Activated naive CD4-positive, alpha-beta T cell treated with anti-CD3 and anti-CD28 coated beads, Interleukin-2, amount 50 U/mL, for 16 hours (primary cell): ENCODE measurements around the gene SLC66A1.
A peak's percentile ranks its signal among the peaks of the same experiment; 100 is the strongest.

Experiments used
- DNase-seq: peaks from one replicate; pipeline ENCODE4 v3.0.0-alpha.2; 2020

SLC66A1 gene

DNA sequence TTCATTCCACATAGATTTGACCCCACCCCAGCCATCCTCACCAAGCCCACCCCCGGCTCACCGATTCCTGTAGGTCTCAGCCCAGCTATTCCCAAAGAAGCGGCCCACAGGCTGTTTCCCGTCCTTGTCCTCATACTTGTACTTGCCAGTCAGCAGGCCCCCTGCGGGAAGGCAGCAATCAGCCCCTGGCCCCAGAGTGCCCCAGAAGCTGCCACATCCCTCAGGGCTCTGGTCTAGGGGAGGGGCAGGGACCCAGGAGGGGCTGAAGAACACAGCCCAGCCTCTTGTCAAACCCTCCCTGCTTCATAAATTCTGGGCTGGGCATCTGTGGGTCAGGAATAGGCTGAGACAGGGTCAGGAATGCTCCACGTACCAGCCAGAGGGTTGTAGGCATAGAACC is 5.2 kb upstream of the SLC66A1 start:
- no peak for DNase-seq

DNA sequence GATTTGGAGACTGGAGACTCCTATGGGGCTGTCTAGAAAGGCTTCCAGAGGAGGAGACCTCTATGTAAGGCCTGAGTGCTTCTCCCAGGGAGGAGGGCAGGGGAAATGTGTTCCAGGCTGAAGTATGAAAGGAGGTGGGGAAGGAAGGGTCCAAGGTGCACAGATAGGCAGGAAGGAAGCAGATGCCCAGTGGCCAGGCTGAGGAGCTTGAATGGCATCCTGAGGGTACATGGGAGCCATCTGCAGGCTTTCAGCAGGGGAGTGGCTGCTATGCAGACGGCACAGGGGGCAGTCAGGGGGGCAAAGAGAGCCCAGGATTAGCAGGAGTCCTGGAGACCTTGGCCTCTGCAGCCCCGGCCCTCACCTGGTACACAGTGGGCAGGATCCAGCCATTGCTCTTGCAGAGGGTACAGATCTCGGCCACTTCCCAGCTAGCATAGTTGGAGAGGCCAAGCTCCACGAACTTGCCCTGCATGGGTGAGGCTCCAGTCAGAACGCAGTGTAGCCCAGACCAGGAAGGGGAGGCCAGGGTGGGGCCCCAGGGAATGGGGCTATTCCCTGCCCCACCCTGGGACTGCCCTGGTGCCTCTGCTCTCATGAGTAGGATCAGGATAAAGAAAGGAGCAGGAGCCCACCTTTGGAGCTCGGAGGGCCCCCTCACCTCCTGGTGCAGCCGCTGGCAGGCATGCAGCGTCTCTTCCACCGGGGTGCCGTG is 4.2 kb upstream of the SLC66A1 start:
- no peak for DNase-seq

DNA sequence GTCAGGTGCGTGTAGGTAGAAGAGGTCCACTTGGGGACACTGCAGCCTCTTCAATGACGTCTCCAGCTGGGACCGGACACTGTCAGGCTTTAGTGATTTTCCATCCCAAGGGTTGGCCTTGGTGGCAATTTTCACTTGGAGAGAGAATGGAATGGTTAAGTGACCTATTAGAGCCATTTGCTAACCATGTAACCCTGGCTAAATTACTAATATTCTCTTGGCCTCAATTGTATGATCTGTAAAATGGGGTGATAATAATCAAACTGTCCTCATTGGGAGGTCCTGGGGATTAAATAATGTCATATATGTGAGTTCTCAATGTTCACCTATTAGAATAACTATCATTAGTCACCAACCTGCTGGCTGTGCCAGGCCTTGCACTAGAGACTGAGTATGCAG is 3.6 kb upstream of the SLC66A1 start:
- no peak for DNase-seq

DNA sequence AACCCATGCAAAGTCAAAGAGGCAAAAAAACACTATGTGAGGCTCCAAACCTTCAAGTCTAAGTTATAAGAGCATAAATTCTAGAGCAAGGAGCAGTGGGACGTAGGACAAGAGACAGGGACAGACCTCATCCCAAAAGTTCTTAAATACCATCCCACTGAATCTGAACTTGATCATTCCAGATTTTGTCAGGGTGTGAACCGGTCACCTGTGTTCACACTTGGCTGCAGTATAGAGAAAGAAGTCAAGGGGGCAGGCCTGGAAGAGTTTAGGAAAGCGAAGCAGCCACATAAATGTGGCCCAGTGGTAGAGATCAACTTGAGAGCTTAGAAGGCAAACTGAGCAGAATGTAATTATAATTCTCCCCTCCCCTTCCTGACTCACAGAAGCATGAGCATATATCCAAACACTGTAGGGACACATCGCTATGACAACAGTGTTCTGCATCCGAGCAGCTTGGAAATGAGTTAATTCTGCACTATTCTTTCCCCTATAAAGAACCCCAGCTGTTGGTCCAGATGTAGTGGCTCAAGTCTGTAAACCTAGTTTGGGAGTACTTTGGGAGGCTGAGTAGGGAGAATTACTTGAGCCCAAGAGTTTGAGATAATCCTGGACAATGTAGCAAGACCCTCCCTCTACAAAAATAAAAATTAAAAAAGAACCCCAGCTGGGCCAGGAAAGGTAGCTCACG is 2.9 kb upstream of the SLC66A1 start:
- DNase-seq: no peak

DNA sequence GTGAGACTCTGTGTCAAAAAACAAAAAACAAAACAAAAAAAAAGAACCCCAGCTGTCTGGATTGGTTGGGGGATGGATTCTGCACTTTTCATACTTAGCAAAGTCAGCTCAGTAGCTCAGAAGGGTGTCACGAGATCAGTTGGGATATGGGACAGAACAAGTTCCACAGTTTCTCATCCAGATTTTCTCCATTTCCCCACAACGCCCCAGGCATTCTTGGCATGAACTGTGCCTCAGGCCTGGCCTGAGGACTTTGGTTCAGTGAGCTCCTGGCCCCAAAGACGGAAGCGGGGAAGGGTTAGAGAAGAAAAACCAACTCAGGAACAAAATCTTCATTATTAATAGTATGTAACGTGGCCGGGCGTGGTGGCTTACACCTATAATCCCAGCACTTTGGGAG is 2.1 kb upstream of the SLC66A1 start:
- DNase-seq: no peak

DNA sequence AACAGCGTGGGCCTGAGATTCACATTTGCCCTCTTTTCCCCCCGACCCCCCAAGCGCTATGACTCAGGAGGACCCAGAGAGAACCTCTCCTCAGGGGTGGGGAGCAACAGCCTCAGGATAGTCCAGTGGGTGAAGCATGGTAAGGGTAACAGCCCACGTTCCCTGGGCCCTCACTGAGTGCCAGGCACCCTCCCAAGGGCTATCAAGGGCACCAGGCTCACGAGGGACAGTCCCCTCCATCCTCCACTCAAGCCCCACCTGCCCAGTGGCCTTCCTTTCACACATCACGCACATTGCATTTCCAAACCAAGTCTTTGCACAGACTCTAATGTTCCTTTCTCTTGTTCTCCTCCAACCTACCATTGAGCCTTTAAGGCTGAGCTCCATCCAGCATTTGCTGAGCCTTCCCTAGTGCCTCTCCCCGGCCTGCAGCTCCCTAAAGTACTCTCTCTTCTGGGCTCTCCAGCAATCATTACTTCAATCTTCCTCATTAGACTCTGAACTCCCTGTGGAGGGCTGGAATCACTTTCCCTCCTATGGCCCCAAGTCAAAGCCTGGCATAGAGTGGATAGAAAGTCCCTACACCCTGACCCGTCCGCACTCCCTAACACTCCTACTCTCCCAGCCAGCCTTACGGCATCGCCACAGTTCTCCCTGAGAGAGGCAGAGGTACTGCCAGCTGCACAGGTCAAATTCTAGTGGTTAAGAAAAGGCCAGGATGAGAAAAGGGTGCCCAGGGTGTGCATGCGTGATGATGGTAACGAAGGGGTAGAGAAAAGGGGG is 1.2 kb upstream of the SLC66A1 start:
- no peak for DNase-seq

DNA sequence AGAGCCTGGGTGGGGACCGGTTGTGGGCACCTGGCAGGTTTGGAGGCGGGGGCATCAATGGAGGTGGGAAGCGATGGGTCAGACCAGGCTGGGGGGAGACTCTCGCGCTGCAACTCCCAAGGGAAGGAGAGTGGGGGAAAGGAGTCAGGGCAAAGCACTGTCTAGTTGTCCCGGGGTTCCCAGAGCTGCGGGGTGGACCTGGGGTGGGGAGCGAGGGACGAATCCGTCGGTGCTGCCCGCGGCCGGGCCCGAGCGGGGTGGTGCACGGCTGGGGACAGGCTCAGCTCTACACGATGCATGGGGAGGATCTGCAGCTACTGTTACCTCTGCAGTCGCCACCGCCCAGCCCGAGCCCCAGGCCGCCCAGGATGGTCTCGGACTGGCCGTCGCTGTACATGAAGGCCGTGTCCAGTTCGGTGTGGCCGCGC is 609 bp upstream of the SLC66A1 start:
- no peak for DNase-seq

DNA sequence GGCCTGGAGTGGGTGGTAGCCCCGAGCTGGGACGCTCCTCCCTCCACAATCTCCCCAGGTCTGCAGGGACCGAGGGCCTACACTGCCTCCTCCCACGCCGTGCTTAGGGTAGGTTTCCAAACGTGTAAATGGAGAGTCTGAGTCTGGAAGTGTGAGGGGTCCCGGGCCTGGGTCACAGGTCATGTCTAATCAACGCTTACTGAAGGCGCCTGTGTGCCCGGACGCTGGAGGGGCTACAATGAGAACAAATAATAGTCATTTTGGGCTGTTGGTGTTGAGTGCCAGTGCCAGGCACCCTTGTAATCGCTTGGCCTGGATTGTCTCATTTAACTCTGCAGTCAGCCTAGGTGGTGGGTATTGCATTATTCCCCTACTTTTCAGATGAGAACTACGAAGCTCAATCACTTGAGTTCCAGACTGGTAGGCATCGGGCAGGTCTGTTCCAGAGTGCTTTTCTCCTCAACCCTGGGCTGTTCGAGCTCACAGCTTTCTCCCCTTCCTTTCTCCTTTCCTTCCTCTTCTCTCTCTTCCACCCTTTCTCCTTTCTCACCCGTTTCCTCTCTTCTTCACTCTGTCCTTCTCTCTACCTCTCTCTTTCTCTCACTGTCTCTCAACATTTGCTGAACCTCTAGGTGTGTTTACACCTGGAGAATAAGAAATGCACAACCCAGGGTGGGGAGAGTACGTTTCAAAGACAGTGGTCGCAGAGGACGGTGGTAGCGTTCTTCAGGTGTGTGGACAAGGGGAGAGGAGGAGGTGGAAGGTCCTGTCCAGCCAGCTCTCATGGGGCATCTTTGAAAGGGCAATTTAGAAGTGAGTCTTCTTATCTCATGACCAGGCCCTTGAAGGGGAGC is 883 bp downstream of the SLC66A1 start:
- DNase-seq: peak; percentile 24

DNA sequence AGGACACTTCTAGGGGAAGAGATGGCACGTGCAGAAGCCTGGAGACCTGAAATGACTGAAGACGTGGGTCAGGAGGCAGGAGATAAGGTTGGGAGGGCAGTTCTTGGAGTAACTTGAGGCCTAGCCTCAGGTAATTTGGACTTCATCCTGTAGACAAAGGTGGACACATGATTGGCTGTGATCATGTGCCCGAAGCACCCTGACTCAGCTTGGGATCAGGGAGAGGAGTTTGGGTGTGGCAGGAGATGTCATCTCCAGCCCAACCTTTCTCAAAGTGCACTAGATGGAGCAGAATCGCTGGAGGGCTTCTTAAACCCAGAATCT is 1.5 kb downstream of the SLC66A1 start:
- DNase-seq: no peak

DNA sequence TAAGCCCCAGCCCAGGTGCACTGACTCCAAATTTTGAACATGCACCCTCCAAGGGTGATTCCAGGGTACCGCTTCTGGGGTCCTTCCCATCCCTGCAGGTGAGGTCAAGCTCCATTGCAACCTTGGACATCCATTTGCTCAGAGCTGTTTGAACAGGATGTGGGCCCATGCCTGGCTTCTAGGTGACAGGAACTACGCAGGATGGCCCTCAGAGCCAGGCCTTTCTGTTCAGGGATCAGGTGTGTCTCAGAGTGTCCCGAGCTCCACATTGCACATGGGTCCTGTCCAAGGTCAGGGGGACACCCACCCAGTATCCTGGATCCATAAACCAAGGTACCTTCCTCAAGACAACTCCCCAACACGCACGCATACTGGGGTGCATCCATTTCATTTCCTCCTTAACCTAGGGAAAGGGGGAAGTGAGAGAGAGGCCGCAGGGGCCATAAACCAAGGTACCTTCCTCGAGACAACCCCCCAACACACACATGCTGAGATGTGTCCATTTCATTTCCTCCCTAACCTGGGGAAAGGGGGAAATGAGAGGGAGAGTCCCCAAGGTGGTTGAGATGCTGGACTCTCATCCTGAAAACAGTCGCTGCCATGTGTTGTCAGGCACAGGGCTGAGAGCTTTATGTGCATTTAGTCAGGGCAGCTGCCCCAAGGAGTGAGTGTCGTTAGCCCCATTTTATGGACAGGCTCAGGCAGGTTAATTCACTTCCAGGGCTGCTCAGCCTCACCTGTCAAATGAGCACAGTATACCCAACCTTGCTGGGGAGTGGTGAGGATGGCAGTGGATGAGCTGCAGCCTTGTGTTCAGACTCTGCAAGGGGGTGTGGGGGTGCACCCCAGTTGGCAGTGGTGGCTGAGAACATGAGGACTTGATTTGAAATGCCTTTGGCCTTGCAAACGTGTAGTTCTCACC is 2.1 kb downstream of the SLC66A1 start:
- DNase-seq: no peak

DNA sequence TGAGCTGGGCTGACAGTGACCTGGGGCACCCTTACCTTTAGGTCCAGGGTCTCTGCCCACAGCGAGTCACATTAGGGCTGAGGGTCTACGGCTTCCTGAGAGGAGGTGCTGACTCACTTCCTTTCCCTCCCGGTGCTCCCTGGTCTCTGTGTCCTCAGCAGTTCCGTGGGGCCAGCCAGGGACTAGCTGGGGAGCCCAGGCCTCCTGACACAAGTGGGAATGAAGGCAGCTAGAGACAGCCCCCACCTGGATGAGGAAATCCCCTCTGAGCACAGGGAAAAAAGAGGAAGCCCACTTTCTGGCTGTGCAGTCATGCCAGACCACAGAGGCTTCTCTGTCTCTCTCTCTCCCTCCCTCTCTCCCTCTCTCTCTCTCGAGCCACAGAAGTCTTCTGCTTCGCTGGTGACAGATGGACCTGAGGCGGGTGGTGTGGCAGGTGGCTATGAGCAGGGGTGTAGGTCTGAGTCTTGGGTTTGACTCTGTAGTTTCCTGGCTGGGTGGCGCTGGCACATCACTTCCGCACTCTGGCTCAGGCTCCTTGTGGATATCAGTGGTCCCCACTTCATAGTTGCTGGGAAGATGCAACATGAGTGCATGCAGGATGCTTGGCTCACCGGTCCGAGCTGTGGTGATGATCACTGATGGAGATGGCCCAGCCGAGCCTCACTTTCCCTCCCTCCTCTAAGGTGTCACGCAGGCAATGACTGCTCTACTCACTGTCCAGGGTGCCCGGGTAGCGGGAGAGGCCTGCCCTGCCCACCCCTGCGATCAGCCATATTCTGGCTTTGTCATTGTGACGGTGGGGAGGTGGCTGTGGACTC is 3.5 kb downstream of the SLC66A1 start:
- no peak for DNase-seq

DNA sequence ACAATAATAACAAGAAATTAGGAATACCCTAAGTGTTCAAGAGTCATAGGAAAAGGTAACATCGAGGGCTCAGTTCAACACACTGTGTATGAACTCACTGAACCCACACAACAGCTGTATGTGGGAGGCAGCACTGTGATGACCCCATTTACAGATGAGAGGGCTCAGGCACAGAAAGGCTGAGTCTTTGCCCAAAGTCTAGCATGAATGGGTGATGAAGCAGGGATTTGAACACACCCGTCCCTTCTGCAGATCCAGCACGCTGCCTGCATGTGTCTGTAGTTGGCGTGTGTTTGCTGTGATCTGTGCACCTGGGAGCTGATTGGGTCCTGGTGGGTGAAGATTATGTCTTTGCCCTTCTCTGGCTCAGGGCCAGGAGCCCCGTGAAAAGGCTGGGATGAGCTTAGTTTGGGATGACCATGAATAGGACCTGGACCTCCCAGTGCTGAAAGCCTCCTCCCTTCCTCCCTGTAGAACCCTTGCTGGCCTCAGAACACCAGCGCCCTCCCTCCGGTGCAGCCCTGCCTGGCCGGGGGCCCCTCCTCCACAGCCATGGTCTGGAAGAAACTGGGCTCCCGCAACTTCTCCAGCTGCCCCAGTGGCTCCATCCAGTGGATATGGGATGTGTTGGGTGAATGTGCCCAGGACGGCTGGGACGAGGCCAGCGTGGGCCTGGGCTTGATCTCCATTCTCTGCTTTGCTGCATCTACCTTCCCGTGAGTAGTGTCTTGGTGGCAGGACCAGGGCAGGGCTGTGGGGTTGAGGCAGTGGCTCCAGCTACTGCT is 5.2 kb downstream of the SLC66A1 start:
- DNase-seq: no peak

DNA sequence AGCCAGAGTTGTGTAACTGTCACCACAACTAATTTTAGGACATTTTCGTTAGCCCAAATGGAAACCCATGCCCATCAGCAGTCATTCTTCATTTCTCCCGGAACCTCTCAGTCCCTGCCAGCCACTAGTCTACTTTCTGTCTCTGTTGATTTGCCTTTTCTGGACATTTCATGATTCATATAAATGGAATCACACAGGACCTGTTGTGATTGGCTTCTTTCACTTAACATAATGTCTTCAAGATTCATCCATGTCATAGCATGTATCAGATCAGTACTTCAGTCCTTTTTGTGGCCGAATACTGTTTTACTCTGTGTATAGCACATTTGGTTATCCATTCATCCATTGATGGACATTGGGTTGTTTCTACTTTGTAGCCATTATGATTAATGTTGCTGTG is 7.1 kb downstream of the SLC66A1 start:
- no peak for DNase-seq

DNA sequence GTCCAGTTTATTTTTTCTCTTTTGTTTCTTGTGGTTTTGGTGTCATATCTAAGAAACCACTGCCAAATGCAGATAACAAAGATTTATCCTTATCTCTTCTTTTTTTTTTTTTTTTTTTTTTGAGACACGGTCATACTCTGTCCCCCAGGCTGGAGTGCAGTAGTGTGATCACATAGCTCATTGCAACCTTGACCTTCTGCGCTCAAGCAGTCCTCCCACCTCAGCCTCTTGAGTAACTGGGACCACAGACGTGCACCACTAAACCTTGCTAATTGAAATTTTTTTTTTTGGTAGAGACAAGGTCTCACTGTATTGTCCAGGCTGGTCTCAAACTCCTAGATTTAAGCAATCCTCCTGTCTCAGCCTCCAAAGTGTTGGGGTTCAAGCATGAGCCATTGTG is 8.9 kb downstream of the SLC66A1 start:
- DNase-seq: no peak

DNA sequence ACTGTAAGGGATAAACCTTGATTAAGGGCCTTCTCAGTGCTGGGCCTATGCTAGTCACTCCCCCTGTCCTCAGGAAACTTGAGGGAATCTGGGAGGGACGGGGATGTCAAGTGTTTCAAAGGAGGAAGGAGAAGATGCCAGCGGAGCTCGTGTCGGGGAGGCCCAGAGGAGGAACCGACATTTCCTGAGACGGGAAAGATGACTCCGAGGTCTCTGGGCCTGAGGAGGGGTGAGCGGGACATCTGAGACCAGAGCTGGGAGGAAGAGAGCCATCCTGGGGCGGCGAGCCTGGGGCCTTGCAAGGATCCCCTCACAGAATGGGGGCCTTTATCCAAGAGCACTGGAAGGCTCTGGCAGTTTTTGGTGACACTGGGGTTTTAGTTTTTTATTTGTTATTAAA is 10.4 kb downstream of the SLC66A1 start:
- no peak for DNase-seq

DNA sequence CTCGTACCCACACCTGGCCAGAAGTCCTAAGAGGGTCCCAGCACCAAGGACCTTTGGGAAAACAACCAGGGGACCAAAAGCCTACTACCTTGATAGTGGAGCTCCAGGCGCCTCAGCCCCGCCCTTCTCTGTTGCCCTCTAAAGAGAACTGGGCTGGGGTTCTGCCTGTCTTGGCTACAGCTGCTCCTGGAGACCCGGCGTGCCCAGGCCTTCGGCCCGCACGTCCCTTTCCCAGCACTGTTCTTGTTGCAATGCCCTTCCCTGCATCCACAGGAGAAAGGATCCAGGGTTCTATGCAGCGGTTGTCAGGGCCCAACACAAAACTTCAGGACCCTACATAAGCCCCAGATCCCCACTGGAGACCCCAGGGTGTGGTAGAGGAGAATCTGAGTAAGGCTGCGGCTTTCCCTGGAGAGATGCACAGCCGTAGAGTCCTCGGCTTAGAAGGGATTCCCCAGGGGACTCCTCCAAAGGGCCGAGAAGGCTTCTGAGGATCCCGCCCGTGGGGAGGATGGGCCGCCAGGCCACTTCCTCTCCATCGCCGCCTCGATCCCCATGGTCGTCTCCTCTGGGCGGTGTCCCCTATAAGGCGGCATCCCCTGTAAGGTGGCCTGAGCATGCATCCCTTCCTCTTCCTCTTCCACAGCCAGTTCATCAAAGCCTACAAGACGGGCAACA is 12.0 kb downstream of the SLC66A1 start:
- no peak for DNase-seq

DNA sequence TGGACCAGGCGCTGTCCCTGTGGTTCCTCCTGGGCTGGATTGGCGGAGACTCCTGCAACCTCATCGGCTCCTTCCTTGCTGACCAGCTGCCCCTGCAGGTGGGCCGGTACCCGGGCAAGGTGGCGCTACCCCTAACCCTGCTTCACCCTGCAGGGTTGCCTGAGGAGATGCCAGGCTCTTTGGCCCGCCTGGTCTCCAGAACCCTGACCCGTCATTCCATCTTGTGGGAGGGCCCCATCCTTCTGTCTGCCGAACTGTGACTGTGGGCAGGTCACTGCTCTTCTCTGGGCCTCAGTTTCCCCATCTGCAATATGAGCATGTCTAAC is 12.5 kb downstream of the SLC66A1 start:
- no peak for DNase-seq

DNA sequence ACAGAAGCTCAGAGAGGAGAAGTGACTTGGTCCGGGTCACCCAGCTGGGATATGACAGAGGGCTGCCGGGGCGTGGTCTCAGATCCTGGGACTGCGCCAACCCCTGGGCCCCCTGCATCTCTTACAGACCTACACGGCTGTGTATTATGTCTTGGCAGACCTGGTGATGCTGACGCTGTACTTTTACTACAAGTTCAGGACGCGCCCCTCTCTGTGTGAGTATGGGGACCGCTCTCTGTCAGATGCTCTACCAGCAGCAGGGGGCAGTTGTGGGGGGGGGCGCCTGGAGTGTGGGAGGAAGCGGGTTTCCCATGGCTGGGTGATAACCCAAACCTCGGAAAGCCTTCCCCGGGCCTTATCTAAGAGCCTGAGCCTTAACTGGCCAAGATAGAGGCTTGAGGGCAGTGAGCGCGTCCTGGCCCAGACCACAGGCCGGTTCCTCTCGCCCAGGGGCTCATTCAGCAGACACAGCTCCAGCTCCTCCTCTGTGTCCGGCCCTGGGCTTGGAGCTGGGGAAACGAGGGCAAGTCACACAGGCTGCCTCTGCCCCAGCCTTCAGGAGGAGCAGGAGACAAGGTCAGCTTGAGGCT is 13.3 kb downstream of the SLC66A1 start:
- DNase-seq: no peak

DNA sequence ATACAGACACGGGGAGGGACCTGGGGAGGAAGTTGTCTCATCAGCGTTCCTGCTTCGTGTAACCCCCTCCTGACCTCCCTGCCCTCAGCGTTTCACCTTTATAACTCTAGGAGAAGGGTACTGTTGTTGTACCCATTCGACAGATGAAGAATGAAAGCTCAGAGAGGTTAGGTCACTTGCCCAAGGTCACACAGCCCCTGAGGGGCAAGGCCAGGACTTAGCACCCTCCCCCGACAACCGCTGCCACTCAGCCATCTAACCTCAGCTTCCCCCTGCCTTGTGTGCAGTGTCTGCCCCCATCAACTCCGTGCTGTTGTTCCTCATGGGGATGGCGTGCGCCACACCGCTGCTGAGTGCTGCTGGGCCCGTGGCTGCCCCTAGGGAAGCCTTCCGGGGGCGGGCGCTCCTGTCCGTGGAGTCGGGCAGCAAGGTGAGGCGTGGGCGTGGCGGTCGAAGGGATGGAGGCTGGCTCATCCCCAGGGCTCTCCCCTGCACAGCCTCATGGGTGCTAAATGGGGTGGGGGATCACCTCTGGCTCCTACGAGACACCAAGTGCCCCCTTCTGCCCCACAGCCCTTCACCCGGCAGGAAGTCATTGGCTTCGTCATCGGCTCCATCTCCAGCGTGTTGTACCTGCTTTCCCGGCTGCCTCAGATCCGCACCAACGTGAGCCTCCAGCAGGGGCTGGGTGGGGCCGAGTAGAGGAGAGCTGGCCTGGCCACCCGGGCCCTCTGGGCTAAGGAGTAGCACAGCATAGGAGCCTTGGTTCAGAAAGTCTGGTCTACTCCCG is 14.0 kb downstream of the SLC66A1 start:
- no peak for DNase-seq
